ENCODE data around the gene LRRC75A. TPM values are rescaled to one million over a fixed set of nuclear protein-coding genes. Genes with fewer than 3 reads are reported as not detected.

Gene LRRC75A
- total and polyA plus RNA-seq, 2 of the 8 experiments (the other 6 are each of a cell fraction or from before 2014, with no cell fraction given) = 9.7 to 9.9 TPM

- TF ChIP-seq CTBP2 (IDR thresholded peaks at IDR 0.05; ENCODE audit: borderline replicate concordance, insufficient read depth, insufficient read length, low read length) = no peak
- TF ChIP-seq YY1 (IDR thresholded peaks at IDR 0.05; ENCODE audit: low read depth, low read length) = no peak
- TF ChIP-seq CHD2 (IDR thresholded peaks at IDR 0.05; ENCODE audit: low read length) = no peak
- TF ChIP-seq CEBPB (IDR thresholded peaks at IDR 0.05; ENCODE audit: low read depth, low read length) = no peak
- TF ChIP-seq FOSL1 (IDR thresholded peaks at IDR 0.05; ENCODE audit: insufficient read depth, low read depth, low read length) = no peak
- TF ChIP-seq NANOG (IDR thresholded peaks at IDR 0.05; ENCODE audit: insufficient read depth, low read depth, low read length, poor library complexity, severe bottlenecking) = no peak
- TF ChIP-seq SIRT6 (IDR thresholded peaks at IDR 0.05; ENCODE audit: low read length) = no peak
Observed at GRCh38 chr17:16450028-16450427, 42.0 kb downstream of the LRRC75A start (continued).

Measured in H1 (cell line).